NCI-H345 treated with DMSO at 0.1 percent for 48 hours (cell line): Measurements from ENCODE around the gene STPG2.

ENCODE experiments used
- DNase-seq: peaks from one replicate; lab custom pipeline; 2025; ENCODE audit not compliant: unreplicated experiment; lab: John Stamatoyannopoulos, UW

STPG2 gene

DNA sequence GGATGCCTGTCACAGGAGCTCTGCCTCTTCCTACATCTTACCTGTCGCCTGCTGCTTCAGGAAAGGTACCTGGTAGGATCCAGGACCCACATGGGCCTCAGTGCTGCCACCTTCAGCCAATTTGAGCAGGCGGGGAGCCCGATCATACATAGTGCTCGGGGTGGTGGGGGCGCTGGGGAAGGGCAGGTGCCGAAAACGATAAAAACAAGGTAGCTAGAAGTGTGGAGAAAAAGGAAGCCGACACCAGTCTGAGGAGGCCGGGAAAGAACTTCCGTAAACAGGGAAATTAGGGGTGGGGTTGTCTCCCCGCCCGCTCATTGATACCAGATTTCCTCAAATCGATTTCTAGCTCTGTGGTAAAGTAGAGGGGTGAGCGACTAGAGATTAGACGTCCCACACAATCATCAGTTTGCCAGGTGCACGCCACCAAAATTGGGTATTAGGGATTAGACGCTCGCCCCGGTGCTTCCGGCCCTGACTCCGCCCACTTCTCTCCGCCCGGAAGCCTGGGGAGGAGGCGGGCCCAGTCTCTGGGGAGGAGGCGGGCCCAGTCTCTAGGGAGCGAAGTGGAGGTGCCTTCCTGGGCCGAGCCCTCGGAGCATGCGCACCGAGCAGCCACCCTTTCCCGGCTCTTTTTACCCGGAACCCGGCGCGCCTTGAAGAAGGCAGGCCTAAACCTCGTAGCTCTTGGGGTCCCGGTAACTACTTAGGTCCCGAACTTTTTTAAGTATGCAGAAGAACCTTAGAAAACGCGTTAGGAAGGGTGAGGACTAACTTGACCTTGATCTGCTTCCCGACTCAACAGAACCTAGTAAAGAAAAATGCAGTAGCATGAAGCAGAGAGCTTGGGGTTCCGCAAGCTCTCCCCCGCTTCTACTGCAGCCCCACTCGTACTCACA, at the start of gene STPG2:
STPG2 (minus strand) TSS at position 476 of the 899 bp plus-strand sequence.
- DNase-seq: peak; percentile 78

DNA sequence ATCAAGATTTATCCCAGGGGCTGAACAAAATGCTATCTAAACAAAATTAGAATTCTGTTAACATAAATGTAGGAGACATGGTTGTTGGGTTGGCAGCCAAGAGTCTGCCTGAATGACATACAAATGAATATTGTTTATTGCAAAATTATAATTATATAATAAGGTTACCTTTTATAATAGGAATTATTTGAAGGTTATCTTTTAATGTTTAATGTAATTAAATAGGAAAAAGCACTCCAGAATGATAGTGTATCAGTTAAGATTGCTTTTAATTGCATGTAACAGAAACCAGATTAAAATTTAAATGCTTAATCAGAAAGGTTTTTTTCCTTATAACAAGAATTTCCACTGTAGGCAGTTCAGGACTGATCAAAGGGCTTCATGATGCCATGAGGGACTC, 42.0 kb upstream of the STPG2 start:
- DNase-seq: no peak

DNA sequence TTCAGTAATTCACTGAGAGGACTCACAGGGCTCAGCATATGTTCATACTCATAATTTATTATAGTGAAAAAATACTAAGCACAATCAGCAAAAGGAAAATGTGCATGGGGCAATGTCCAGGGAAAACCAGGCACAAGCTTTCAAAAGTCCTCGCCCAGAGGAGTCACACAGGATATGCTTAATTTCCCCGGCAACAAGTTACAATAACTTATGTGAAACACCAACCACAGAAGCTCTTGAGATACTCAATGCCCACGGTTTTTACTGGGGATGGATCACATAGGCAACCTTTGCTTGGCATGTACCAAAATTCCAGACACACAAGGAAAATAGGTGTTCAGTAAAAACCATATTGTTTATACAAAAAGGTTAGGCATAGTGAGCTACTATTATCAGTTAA, 38.5 kb upstream of the STPG2 start:
- DNase-seq: no peak

DNA sequence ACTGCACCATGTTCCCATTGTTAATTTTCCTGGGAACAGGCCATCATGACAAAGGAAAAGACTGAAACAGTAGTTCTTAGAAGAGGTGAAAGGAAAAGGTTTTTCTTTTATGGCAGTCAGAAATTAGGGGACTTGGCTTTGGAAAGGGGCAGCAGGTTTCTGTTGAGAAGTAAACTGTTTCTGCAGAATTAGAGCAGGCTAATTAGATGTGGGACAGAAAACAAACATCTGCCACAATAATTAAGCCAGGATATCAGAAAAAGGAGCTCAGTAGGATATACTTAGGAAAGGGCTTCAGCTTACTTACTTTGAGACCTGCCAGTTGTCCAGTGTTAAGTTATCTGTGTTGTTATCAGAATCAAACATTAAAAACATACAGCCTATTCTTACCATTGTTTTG, 36.7 kb upstream of the STPG2 start:
- DNase-seq: no peak

DNA sequence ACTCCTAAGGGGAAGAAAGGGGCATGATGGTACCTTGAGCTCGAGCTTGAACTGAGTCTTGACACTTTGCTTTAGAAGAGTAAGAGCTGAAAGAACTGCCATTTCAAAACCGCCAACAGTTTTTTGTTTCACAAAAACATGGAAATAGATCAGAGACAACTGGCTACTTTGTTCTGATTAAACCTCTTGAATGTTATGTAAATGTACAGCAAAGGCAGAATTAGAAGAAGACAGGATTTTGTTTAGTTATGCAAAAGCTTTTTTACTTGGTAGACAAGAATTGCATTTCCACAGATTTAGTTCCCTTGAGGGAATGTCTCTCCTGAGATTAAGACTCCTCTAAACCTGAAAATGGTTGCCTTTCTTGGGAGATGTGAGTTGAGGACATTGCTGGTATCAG, 33.3 kb upstream of the STPG2 start:
- DNase-seq: no peak

DNA sequence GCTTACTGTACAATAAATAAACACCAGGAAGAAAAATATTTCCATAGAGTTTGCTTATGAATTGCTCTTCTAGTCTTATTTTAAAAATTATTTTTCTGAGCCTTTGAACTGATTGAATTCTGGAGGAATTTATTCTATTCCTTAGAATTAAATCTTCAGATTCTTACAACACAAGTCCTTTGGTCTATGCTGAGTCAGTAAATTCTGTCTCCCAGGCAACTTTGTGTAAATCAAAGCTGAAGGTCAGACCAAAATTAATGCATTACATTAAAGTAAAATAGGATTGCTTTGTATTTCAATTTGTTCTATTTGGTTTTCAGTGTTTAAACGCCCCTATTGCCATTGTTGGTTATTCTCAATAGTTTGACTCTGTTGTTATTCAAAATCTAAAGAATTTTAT, 26.8 kb upstream of the STPG2 start:
- no peak for DNase-seq

DNA sequence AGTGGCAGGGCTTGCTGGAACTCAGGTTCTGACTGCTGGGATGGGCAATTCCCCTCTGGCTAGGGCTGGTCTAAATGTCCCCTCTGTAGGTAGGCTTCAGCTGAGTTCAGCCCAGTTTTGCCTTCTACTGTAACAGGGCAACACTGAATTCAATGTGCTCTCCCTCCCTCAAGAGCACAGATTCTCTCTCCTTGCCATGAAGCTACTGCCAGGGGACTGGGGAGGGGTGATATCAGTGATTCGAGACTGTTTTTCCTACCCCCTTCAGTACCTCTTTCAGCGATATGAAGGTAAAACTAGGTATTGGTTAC, 23.4 kb upstream of the STPG2 start:
- DNase-seq: no peak

DNA sequence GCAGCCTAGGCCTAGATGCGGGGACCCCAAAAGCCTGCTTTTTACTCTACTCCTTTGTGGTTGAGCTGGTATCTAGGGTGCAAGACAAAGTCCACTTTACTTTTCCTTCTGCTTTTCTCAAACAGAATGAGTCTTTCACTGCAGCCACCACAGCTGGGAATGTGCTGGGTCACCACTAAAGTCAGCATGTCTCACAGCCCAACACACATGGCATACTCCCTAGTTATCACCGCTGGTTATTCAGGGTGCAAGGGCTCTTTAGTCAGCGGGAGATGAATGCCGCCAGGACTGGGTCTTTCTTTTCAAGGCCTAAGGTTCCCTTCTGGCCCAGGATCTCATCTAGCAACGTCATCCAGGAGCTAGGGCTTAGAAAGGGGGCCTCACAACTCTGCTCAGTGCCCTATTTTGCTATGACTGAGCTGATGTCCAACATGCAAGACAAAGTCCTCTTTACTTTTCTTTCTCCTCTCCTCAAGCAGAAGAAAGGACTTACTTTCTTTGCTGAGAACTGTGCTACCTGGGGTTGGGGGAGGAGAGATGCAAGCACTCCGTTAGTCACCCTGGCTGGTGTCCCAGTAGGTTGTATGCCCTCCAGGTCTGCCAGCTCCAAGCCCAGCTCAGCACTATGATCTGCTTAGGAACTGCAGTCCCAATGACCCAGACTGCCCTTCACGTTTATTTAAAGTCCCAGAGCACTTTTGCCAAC, 22.9 kb upstream of the STPG2 start:
- DNase-seq: no peak

DNA sequence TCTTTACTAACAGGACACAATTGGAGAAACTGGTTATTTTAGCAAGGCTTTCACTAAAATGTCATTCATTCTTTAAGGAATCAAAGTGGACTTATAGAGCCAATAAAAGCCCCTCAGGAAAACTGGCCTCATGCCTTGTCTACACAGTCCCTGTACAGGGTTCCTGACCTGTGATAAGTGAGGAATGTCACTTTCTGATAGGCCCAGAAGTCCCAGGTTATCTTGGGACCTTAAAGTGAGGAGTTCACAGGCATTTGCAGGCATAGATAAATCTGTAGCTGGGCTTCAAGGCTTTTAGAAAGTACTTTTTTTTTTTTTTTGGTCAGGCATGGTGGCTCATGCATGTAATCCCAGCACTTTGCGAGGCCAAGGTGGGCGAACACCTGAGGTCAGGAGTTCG, 19.4 kb upstream of the STPG2 start:
- no peak for DNase-seq

DNA sequence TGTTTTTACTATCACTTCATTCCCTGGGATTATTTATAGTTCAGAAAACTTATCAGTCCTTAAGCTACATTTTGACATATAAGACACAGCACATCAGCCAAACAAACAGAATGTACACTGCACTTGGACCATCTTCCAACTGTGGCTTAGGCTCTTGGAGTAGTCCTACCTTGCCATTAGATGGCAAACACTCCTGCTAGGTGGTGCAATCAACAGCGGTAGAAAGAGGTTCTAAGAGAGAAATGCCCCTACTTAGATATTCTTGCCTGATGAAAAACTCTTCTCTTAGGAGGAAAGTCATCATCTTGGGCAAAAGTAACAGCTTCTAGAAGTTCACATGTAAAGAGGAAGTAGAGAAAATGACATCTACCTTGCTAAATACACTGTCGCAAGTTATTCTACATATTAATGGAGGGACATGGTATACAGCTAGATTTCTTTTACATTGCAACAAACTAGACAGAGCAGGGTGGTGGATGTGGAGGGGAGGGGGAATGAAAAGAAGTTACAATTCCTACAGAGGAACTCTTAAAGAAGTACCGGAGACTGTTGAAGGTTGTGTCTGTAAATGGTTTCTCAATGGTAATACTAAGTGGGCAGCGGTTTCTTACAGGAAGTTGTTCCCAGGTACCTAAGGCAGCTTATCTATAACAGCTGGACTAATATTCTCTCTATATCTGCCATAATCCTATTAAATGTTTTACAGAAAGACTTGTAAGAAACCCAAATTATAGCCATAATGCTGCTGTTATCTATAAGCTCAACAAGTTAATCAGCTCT, 8.1 kb upstream of the STPG2 start:
- no peak for DNase-seq

DNA sequence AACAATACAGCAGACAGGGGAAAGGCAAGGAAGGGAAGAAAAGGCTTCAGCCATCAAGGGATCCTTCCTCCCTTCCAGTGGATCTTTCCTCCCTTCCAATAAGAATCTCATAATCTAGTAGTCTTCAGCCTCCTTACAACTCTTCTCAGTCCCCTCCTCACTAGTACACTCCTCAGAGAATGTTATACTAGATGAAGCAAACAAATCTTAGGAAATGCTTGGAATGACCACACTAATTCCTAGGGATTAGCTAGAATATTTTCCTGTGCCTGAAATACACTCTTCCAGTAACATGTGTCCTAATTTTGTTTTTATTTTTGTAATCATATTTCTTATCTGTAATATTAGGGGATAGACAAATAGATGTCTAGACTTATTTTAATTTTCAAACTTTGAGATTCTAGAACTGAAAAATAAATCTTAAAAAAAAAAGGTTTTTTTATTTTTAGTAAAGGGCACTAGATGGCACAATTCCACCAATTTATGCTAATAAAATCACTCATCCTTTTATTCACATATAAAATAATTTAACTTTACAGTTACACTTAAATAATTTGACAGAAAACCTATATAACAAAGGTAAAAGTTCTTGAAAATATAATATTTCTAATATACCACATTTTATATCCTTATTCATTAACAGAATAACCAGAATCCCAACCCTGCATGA, 7.0 kb upstream of the STPG2 start:
- DNase-seq: no peak

DNA sequence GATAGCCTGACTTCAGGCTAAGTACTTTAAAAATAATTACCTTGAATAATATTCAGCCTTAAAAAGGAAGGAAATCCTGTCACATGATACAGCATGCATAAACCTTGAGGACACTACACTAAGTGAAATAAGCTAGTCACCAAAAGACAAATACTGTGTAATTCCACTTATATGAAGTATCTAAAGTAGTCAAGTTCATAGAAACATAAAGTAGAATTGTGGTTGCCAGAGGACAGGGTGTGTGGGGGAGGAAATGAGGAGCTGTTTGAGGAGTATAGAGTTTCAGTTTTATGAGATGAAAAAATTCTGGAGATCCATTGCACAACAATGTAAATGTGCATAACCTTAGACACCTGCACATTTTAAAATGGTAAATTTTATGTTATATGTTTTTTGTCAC, 5.6 kb upstream of the STPG2 start:
- no peak for DNase-seq

DNA sequence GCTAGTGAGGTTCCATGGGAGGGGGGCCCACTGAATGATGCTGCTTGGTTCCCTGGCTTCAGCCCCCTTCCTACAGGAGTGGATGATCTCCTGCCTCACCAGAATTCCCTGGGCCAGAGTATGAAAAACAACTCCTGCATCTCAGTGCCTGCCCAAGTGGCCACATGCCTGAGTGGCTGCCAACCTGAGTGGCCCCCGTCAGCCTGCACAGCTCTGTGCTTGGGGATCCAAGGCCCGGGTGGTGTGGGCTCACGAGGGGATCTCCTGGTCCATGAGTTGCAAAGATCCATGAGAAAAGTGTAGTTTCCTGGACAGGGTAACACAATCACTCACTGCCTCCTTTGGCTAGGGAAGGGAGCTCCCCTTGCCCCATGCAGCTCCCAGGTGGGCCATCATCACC, 17.1 kb downstream of the STPG2 start:
- no peak for DNase-seq

DNA sequence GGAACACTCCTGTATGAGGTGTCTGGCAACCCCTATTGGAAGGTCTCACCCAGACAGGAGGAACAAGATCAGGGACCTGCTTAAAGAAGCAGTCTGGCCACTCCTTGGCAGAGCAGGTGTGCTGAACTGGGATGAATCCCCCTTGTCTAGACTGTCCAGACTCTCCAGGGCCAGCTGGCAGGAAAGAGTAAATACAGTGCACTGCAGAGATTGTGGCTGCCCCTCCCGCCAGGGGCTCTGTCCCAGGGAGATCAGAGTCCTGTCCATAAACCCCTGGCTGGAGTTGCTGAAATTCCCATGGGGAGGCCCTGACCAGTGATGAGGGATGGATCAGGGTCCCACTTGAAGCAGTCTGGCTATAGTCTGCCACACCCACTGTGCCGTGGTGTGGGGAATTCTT, 17.7 kb downstream of the STPG2 start:
- no peak for DNase-seq

DNA sequence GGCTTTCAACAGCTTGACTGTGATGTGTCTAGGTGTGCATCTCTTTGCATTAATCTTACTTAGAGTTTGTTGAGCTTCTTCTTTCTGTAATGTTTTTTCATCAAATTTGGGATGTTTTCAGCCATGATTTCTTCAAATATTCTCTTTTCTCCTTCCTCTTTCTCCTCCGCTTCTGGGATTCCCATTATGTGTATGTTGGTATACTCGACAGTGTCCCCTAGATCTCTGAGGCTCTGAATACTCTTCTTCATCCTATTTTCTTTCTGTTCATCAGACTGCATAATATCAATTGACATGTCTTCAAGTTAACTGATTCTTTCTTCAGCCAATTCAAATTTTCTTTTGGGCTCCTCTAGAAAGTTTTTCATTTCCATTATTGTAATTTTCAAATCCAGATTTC, 25.9 kb downstream of the STPG2 start:
- no peak for DNase-seq

DNA sequence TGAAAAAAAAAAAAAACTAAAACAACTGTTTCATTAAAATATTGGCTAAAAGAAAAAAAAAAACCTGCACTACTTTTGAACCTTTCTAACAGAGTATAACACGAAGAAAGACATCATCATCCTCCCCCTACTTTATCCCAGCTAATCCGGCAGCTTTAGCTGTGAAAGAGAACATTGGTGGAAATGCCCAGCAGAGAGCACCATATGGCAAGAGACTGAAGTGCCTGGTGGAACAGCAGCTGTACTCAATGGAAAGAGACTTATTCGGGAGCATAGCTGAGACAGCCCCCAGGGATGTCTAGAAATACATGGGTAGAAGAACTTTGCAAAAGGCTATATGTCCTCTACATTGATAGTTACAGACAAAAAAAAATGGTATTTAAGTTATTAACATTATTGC, 30.3 kb downstream of the STPG2 start:
- peak; percentile 17 for DNase-seq

DNA sequence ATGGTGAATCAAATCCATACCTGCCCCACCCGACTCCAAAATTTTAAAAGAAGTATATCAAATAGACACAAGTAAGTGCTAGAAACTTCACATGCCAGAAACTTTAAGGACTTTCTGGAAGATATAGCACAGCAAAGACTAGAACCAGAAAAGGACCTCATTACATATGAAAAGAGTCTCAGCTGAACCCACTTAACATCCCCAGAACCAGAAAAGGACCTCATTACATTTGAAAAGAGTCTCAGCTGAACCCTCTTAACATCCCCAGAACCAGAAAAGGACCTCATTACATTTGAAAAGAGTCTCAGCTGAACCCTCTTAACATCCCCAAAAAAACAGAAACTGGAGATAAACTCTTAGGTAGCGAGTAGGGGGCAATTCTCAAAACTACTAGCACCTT, 32.3 kb downstream of the STPG2 start:
- DNase-seq: no peak

DNA sequence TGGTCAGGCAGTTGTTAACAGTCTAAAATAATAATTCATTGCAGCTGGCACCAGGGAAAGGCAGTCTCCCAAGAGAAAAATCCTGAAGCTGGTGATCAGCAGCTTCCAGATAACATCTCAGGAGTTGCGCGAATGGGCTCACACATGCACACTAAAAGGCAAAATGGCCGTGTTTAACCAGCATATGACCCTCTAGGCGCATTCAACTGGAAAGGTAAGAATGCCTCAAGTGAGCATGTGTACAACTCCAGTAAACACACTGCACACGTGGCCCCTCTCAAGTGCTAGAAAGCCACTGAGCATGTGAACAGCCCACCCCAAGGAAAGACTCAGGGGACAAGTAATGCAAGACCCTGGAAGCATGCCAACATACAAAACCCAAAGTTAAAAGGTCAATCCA, 33.1 kb downstream of the STPG2 start:
- no peak for DNase-seq

DNA sequence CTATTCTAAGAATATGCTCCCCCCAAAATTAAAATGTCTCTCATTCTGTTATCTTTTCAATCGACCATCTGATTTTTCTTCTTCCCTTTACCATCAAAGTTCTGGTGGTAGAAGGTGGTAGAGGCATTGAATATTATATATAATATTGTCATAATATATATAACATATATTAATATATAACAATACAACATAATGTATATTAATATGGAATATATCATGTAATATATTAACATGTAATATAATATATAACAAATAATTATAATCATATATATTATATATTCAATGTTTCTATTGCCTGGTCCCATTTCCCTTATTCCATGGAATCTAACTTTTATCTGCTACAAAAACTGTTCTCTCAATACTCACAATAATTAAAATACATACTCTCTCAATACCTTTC, 40.6 kb downstream of the STPG2 start:
- no peak for DNase-seq

DNA sequence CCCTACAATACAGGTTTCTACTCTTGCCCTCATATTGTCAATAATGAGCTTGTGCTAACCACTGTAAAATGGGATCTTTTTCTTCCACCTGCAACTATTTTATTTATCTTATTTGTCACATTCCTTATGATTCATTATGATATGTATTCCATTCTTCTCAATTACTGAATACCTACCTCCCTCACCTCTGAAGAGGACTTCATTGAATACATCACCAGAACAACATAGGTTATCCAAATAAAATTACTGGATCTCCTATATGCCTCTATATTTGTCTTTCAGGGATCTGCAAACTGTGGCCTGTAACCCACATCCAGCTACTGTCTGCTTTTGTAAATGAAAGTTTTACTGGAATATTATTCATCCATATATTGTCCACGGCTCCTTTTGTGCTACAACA, 41.3 kb downstream of the STPG2 start:
- DNase-seq: no peak

DNA sequence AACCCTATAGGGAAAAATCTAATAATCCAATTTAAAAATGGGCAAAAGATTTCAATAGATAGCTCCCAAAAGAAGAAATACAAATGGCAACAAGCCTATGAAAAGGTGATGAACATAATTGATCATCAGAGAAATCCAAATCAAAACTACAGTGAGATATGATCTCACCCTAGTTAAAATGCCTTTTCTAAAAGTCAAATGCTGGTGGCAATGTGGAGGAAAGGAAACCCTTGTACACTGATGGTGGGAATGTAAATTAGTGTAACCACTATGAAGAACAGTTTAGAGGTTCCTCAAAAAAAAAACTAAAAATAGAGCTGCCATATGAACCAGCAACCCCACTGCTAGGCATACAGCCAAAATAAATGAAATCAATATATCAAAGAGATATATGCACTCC, 44.5 kb downstream of the STPG2 start:
- DNase-seq: no peak
